Measurements from ENCODE around the gene PEX11A.
A peak's percentile ranks its signal among the peaks of the same experiment; 100 is the strongest.

PEX11A gene

GRCh38 chr15:89647191-89647851, 43.2 kb downstream of the PEX11A start:
- H3K9me3 ChIP-seq (ENCODE audit: insufficient read depth, low read depth, low read length) = no peaks in the 10 kb centered on the region
- H2AFZ ChIP-seq (ENCODE audit: low read length) = no peak overlapping the region
- H3F3A ChIP-seq (ENCODE audit: low read depth) = no peaks in the 10 kb centered on the region
- no peaks in the 10 kb centered on the region for H3K27me3 ChIP-seq (ENCODE audit: insufficient read depth, low read length, poor library complexity, severe bottlenecking)
- no peak for TF ChIP-seq EZH2phosphoT487 (IDR thresholded peaks at IDR 0.05; ENCODE audit: borderline replicate concordance)
- TF ChIP-seq CTCF (conservative IDR thresholded peaks at IDR 0.05; ENCODE audit: low read length) = peak; percentile 59
- no peaks in the 10 kb centered on the region for H3K36me3 ChIP-seq (ENCODE audit: insufficient read depth, low read length)
- no peaks in the 10 kb centered on the region for H3K79me2 ChIP-seq (ENCODE audit: insufficient read depth, low read length)
- H3K4me1 ChIP-seq (ENCODE audit: insufficient read depth, low read length, poor library complexity, severe bottlenecking) = no peaks in the 10 kb centered on the region
- H4K20me1 ChIP-seq (ENCODE audit: insufficient read depth, low read length, poor library complexity, severe bottlenecking) = no peaks in the 10 kb centered on the region
- H3K4me3 ChIP-seq (ENCODE audit: low read length, poor library complexity, severe bottlenecking) = no peak overlapping the region
- H3K4me2 ChIP-seq (ENCODE audit: low read depth, low read length, poor library complexity, severe bottlenecking) = no peak overlapping the region
- H3K9ac ChIP-seq (ENCODE audit: low read depth, low read length, poor library complexity, severe bottlenecking) = no peak overlapping the region
- H3K9me2 ChIP-seq (replicated peaks; ENCODE audit: low read depth, low read length) = no peaks in the 10 kb centered on the region

- H3K4me3 ChIP-seq (ENCODE audit: low read length, poor library complexity, severe bottlenecking) = no peak overlapping the region
- no peak overlapping the region for H3K4me2 ChIP-seq (ENCODE audit: low read depth, low read length, poor library complexity, severe bottlenecking)
- H3K9me2 ChIP-seq (replicated peaks; ENCODE audit: low read depth, low read length) = no peaks in the 10 kb centered on the region
- no peaks in the 10 kb centered on the region for H3K79me2 ChIP-seq (ENCODE audit: insufficient read depth, low read length)
- no peaks in the 10 kb centered on the region for H3K27me3 ChIP-seq (ENCODE audit: insufficient read depth, low read length, poor library complexity, severe bottlenecking)
- H4K20me1 ChIP-seq (ENCODE audit: insufficient read depth, low read length, poor library complexity, severe bottlenecking) = no peaks in the 10 kb centered on the region
- H3K36me3 ChIP-seq (ENCODE audit: insufficient read depth, low read length) = no peaks in the 10 kb centered on the region
- no peaks in the 10 kb centered on the region for H3F3A ChIP-seq (ENCODE audit: low read depth)
- TF ChIP-seq CTCF (conservative IDR thresholded peaks at IDR 0.05; ENCODE audit: low read length) (no peak), EZH2phosphoT487 (IDR thresholded peaks at IDR 0.05; ENCODE audit: borderline replicate concordance) (no peak)
- H3K4me1 ChIP-seq (ENCODE audit: insufficient read depth, low read length, poor library complexity, severe bottlenecking) = no peaks in the 10 kb centered on the region
- H3K9ac ChIP-seq (ENCODE audit: low read depth, low read length, poor library complexity, severe bottlenecking) = no peak overlapping the region
- H3K9me3 ChIP-seq (ENCODE audit: insufficient read depth, low read depth, low read length) = no peaks in the 10 kb centered on the region
- no peak overlapping the region for H2AFZ ChIP-seq (ENCODE audit: low read length)
Observed at GRCh38 chr15:89646416-89647141, 44.0 kb downstream of the PEX11A start.

GRCh38 chr15:89645680-89646079, 44.9 kb downstream of the PEX11A start:
- Histone ChIP-seq H3K9ac (ENCODE audit: low read depth, low read length, poor library complexity, severe bottlenecking) (no peak overlapping the region), H3K4me2 (ENCODE audit: low read depth, low read length, poor library complexity, severe bottlenecking) (no peak overlapping the region), H3F3A (ENCODE audit: low read depth) (no peaks in the 10 kb centered on the region), H3K27me3 (ENCODE audit: insufficient read depth, low read length, poor library complexity, severe bottlenecking) (no peaks in the 10 kb centered on the region), H3K36me3 (ENCODE audit: insufficient read depth, low read length) (no peaks in the 10 kb centered on the region), H3K4me1 (ENCODE audit: insufficient read depth, low read length, poor library complexity, severe bottlenecking) (no peaks in the 10 kb centered on the region), H2AFZ (ENCODE audit: low read length) (no peak overlapping the region), H3K9me2 (replicated peaks; ENCODE audit: low read depth, low read length) (no peaks in the 10 kb centered on the region), H3K4me3 (ENCODE audit: low read length, poor library complexity, severe bottlenecking) (no peak overlapping the region), H3K9me3 (ENCODE audit: insufficient read depth, low read depth, low read length) (no peaks in the 10 kb centered on the region), H4K20me1 (ENCODE audit: insufficient read depth, low read length, poor library complexity, severe bottlenecking) (no peaks in the 10 kb centered on the region), H3K79me2 (ENCODE audit: insufficient read depth, low read length) (no peaks in the 10 kb centered on the region)
- TF ChIP-seq EZH2phosphoT487 (IDR thresholded peaks at IDR 0.05; ENCODE audit: borderline replicate concordance) (no peak), CTCF (conservative IDR thresholded peaks at IDR 0.05; ENCODE audit: low read length) (no peak)
